B cell (primary cell): ENCODE results near the gene NOX1. TPM values are rescaled to one million over a fixed set of nuclear protein-coding genes. Genes with fewer than 3 reads are reported as not detected.
A peak's percentile ranks its signal among the peaks of the same experiment; 100 is the strongest.

Experiments
- ATAC-seq: fragments of 200-7000 bp; cut with Tn5 transposase; one replicate; pipeline ENCODE4 v1.10.0; 2021; ENCODE audit warnings: low read depth, mild to moderate bottlenecking, moderate number of reproducible peaks, moderate library complexity
- CTCF ChIA-PET: fragments of 350-600 bp; sonication (Branson Sonifier 250); formaldehyde crosslinking; loops from one replicate; lab custom pipeline; 2021; ENCODE audit warnings: antibody characterized with exemption, inconsistent platforms; lab: Charles Lee
- POLR2A ChIA-PET: fragments of 350-600 bp; sonication (Branson Sonifier 250); formaldehyde crosslinking; loops from one replicate; lab custom pipeline; 2021; ENCODE audit warnings: antibody characterized with exemption; lab: Charles Lee
- DNase-seq: peaks from one replicate; pipeline ENCODE4 v3.0.0; 2013
- H2AFZ ChIP-seq: 2 replicates; pipeline ENCODE4 v1.6.1; 2012; ENCODE audit warnings: mild to moderate bottlenecking, low read depth, low read length; ENCODE audit not compliant: insufficient read depth, poor library complexity, severe bottlenecking
- H3K27ac ChIP-seq, 2 donors: 1 replicate in 1 of 2; 2 replicates in 1 of 2; pipeline ENCODE4 v1.5.1; 2012 to 2013; ENCODE audit warnings: low read length in 2 of 2, mild to moderate bottlenecking in 2 of 2, moderate library complexity in 1 of 2
- H3K27me3 ChIP-seq, 4 experiments: fragments of 200-600 bp in 1 of 4; sonication (generic) in 1 of 4; replicated peaks in 1 of 4; 1 replicate in 2 of 4; 2 replicates in 2 of 4; pipeline versions ENCODE4 v1.6.1 to v1.7.0; 2013 to 2016; ENCODE audit warnings: low read length in 3 of 4, mild to moderate bottlenecking in 2 of 4, mixed read lengths in 1 of 4, moderate library complexity in 1 of 4; ENCODE audit not compliant: insufficient read depth in 4 of 4, control insufficient read depth in 3 of 4; ENCODE audit errors: control extremely low read depth in 1 of 4
- H3K36me3 ChIP-seq, 2 experiments: replicated peaks in 1 of 2; 1 replicate in 1 of 2; 2 replicates in 1 of 2; pipeline versions ENCODE4 v1.6.1 to v1.7.1; 2013; ENCODE audit warnings: low read length in 1 of 2; ENCODE audit not compliant: insufficient read depth in 2 of 2, control insufficient read depth in 1 of 2; ENCODE audit errors: control extremely low read depth in 1 of 2, extremely low read depth in 1 of 2
- H3K4me1 ChIP-seq, 2 donors: fragments of 200-600 bp in 1 of 2; sonication (generic) in 1 of 2; 1 replicate in 1 of 2; 2 replicates in 1 of 2; pipeline versions ENCODE4 v1.5.1 to v1.6.1; 2013 to 2017; ENCODE audit warnings: low read length in 2 of 2; ENCODE audit not compliant: control insufficient read depth in 2 of 2, insufficient read depth in 2 of 2
- H3K4me2 ChIP-seq: replicated peaks from 2 replicates; pipeline ENCODE3; 2012; ENCODE audit warnings: mild to moderate bottlenecking, low read depth, low read length; ENCODE audit not compliant: poor library complexity, severe bottlenecking
- H3K4me3 ChIP-seq, 5 experiments: fragments of 200-600 bp in 1 of 5; sonication (generic) in 1 of 5; 1 replicate in 3 of 5; 2 replicates in 2 of 5; pipeline versions ENCODE4 v1.5.1 to v1.7.0; 2011 to 2016; ENCODE audit warnings: low read length in 4 of 5, mild to moderate bottlenecking in 4 of 5, low read depth in 2 of 5, control low read depth in 1 of 5, moderate library complexity in 1 of 5; ENCODE audit not compliant: insufficient read depth in 1 of 5; ENCODE audit errors: control extremely low read depth in 1 of 5, extremely low read depth in 1 of 5
- H3K79me2 ChIP-seq: fragments of 200-600 bp; sonication (generic); one replicate; pipeline ENCODE4 v1.6.0; 2016; ENCODE audit warnings: low read length; ENCODE audit not compliant: control insufficient read depth, insufficient read depth
- H3K9ac ChIP-seq: fragments of 200-600 bp; sonication (generic); 2 replicates; pipeline ENCODE4 v1.6.1; 2017; ENCODE audit warnings: mild to moderate bottlenecking, low read length, moderate library complexity
- H3K9me3 ChIP-seq, 3 donors: one replicate each; pipeline versions ENCODE4 v1.6.1 to v1.7.1; 2013; ENCODE audit warnings: low read length in 2 of 3; ENCODE audit not compliant: control insufficient read depth in 2 of 3, insufficient read depth in 1 of 3; ENCODE audit errors: control extremely low read depth in 1 of 3
- H4K20me1 ChIP-seq: 2 replicates; pipeline ENCODE4 v1.6.0; 2012; ENCODE audit warnings: mild to moderate bottlenecking, low read length; ENCODE audit not compliant: insufficient read depth, control insufficient read depth, poor library complexity, severe bottlenecking
- H3K27ac Mint-ChIP-seq: one replicate; pipeline ENCODE4 v1.8.0; 2021; ENCODE audit warnings: mixed read lengths
- H3K27me3 Mint-ChIP-seq: one replicate; pipeline ENCODE4 v1.8.0; 2021; ENCODE audit warnings: mixed read lengths
- H3K4me1 Mint-ChIP-seq: one replicate; pipeline ENCODE4 v1.8.0; 2021; ENCODE audit warnings: mixed read lengths
- H3K4me3 Mint-ChIP-seq: one replicate; pipeline ENCODE4 v1.8.0; 2021; ENCODE audit warnings: mixed read lengths
- H3K9me3 Mint-ChIP-seq: one replicate; pipeline ENCODE4 v1.8.0; 2022; ENCODE audit warnings: mixed read lengths; ENCODE audit not compliant: insufficient read depth
- EZH2 ChIP-seq: IDR thresholded peaks from 2 replicates; pipeline ENCODE4 v1.6.1; 2012; ENCODE audit warnings: borderline replicate concordance, low read depth, mild to moderate bottlenecking, moderate library complexity, low read length; ENCODE audit not compliant: insufficient read depth, poor library complexity, severe bottlenecking
- WGBS: methylation state at CpG from one replicate; pipeline ENCODE4 v1.1.5; 2013; ENCODE audit warnings: missing lambda C conversion rate; ENCODE audit not compliant: insufficient coverage; 5-methylcytosine and 5-hydroxymethylcytosine counted together
- intact Hi-C: fragments of 100-400 bp; cut with micrococcal nuclease; formaldehyde crosslinking; loops from one replicate; pipeline ENCODE4 v1.10.0; 2022
- polyA plus RNA-seq: library from polyadenylated mRNA; depleted of rRNA; stranded (reverse); fragments of >200 nt; gene quantifications from 2 replicates; pipeline ENCODE4 v1.2.3, GENCODE V29; 2012
- total RNA-seq, 2 donors: library from RNA; stranded (reverse); fragments of 120-200 nt in 1 of 2; gene quantifications; 1 replicate in 1 of 2; 2 replicates in 1 of 2; pipeline versions ENCODE4 v1.2.3 to v1.2.4, GENCODE V29; 2013 to 2022
- TF ChIP-seq, protein P1 (sequence below): fragments of 200-600 bp; IDR thresholded peaks from one replicate; pipeline ENCODE4 v1.8.0; 2022; ENCODE audit warnings: antibody characterized with exemption, mild to moderate bottlenecking

NOX1 gene
- total and polyA plus RNA-seq, 2 donors (not counting 1 experiment from before 2014, with no cell fraction given) = 0.13 TPM; not detected in 1

- no peak overlapping the region for H3K9ac ChIP-seq
- peaks cover 0 to 47% of the 10 kb centered on the region in 2 experiments for H3K36me3 ChIP-seq
- Mint-ChIP-seq H3K27me3 (no peaks in the 10 kb centered on the region), H3K4me3 (peak overlapping the region; percentile 53), H3K4me1 (peaks cover 11% of the 10 kb centered on the region), H3K27ac (peak overlapping the region; percentile 89), H3K9me3 (no peaks in the 10 kb centered on the region)
- peaks cover 0 to 13% of the 10 kb centered on the region in 2 donors for H3K4me1 ChIP-seq
- ChIA-PET POLR2A (no interaction called here), CTCF (no interaction called here)
- no peak overlapping the region for H2AFZ ChIP-seq
- WGBS = no CpG with 5 or more reads among the region's 5 CpGs
- H3K4me3 ChIP-seq = no peak overlapping the region
- no peaks in the 10 kb centered on the region for H4K20me1 ChIP-seq
- H3K4me2 ChIP-seq = no peak overlapping the region
- no peaks in the 10 kb centered on the region for H3K9me3 ChIP-seq
- intact Hi-C loops = no loop called here
- H3K27me3 ChIP-seq = no peaks in the 10 kb centered on the region
- peak overlapping the region in 1 of 2 donors; percentile 52 for H3K27ac ChIP-seq
- no peak for TF ChIP-seq EZH2
- TF ChIP-seq, protein P1, sequence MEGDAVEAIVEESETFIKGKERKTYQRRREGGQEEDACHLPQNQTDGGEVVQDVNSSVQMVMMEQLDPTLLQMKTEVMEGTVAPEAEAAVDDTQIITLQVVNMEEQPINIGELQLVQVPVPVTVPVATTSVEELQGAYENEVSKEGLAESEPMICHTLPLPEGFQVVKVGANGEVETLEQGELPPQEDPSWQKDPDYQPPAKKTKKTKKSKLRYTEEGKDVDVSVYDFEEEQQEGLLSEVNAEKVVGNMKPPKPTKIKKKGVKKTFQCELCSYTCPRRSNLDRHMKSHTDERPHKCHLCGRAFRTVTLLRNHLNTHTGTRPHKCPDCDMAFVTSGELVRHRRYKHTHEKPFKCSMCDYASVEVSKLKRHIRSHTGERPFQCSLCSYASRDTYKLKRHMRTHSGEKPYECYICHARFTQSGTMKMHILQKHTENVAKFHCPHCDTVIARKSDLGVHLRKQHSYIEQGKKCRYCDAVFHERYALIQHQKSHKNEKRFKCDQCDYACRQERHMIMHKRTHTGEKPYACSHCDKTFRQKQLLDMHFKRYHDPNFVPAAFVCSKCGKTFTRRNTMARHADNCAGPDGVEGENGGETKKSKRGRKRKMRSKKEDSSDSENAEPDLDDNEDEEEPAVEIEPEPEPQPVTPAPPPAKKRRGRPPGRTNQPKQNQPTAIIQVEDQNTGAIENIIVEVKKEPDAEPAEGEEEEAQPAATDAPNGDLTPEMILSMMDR = no peak
- H3K79me2 ChIP-seq = no peaks in the 10 kb centered on the region
- DNase-seq = no peak
- no peak for ATAC-seq
These were observed 44.0 kb downstream of the NOX1 start for GRCh38 chrX:100830143-100830542.

- H3K4me1 ChIP-seq = peaks cover 0 to 13% of the 10 kb centered on the region in 2 donors
- peak; percentile 41 for DNase-seq
These were observed 44.4 kb downstream of the NOX1 start for GRCh38 chrX:100829730-100830129.

More at GRCh38 chrX:100829730-100830129, 44.4 kb downstream of the NOX1 start:
- no peaks in the 10 kb centered on the region for H3K79me2 ChIP-seq
- intact Hi-C loops = loop anchor here (10.0 kb wide), 1 partner anchor 95 kb away; the partner anchor contains the start of gene XKRX
- ChIA-PET POLR2A (interaction anchor here (0.6 kb wide), 1 partner anchor 15 kb away, joined by 4 read pairs; no protein-coding TSS in a partner anchor), CTCF (no interaction called here)
- no CpG with 5 or more reads among the region's 2 CpGs for WGBS
- peaks cover 11% of the 10 kb centered on the region for H3K4me1 Mint-ChIP-seq
- no peaks in the 10 kb centered on the region for H3K27me3 Mint-ChIP-seq
- H3K36me3 ChIP-seq = peaks cover 0 to 47% of the 10 kb centered on the region in 2 experiments
- peak overlapping the region; percentile 89 for H3K27ac Mint-ChIP-seq
- no peak for TF ChIP-seq EZH2
- TF ChIP-seq, protein P1 = no peak
- no peak overlapping the region for H3K9ac ChIP-seq
- peak overlapping the region in 1 of 2 donors; percentile 52 for H3K27ac ChIP-seq
- H3K9me3 ChIP-seq = no peaks in the 10 kb centered on the region
- H3K4me2 ChIP-seq = no peak overlapping the region
- no peak overlapping the region for H2AFZ ChIP-seq
- H3K4me3 Mint-ChIP-seq = peak overlapping the region; percentile 53
- H4K20me1 ChIP-seq = no peaks in the 10 kb centered on the region
- H3K27me3 ChIP-seq = no peaks in the 10 kb centered on the region
- H3K9me3 Mint-ChIP-seq = no peaks in the 10 kb centered on the region
- peak; percentile 51 for ATAC-seq
- no peak overlapping the region for H3K4me3 ChIP-seq
